Colonic mucosa (tissue), 4 donors: ENCODE results near the gene PLSCR4. TPM values are rescaled to one million over a fixed set of nuclear protein-coding genes. Genes with fewer than 3 reads are reported as not detected.

Experiments
- DNase-seq: peaks from one replicate; pipeline ENCODE4 v3.0.0-alpha.2; 2020
- H3K27ac ChIP-seq: fragments of 200-600 bp; one replicate; pipeline ENCODE4 v1.8.0; 2021
- H3K27me3 ChIP-seq: fragments of 200-600 bp; one replicate; pipeline ENCODE4 v1.8.0; 2021
- H3K36me3 ChIP-seq: fragments of 200-600 bp; one replicate; pipeline ENCODE4 v1.8.0; 2021
- H3K4me1 ChIP-seq: fragments of 200-600 bp; one replicate; pipeline ENCODE4 v1.8.0; 2021; ENCODE audit warnings: mild to moderate bottlenecking
- H3K4me3 ChIP-seq: fragments of 200-600 bp; one replicate; pipeline ENCODE4 v1.8.0; 2021
- H3K9ac ChIP-seq, 2 donors: one replicate each; pipeline ENCODE4 v1.7.0; 2013; ENCODE audit warnings: control low read depth in 2 of 2, low read depth in 2 of 2, low read length in 2 of 2
- H3K9me3 ChIP-seq: fragments of 200-600 bp; one replicate; pipeline ENCODE4 v1.8.0; 2021
- intact Hi-C: fragments of 100-400 bp; cut with DNase I; formaldehyde crosslinking; loops from one replicate; pipeline ENCODE4 v1.14.1; 2022
- total RNA-seq, 2 donors: library from RNA; stranded (reverse); fragmentation: NEBNext Ultra II Directional in 1 of 2; extraction: Animal tissue kit (Norgen Biotek cat#: 25700) in 1 of 2; gene quantifications; one replicate each; pipeline ENCODE4 v1.2.1, GENCODE V29; 2021
- TF ChIP-seq, protein P1 (sequence below): fragments of 200-600 bp; IDR thresholded peaks from one replicate; pipeline ENCODE4 v1.8.0; 2022; ENCODE audit warnings: antibody characterized with exemption, mild to moderate bottlenecking
- donor health status: healthy.
- donor health status: DM: no; HTN: no; CAD: no.
- donor health status: DM: no; HTN: no; CAD: no.

Gene PLSCR4
- total RNA-seq, 2 donors from 2014 or later, result 20.1 to 54.8 TPM

DNA sequence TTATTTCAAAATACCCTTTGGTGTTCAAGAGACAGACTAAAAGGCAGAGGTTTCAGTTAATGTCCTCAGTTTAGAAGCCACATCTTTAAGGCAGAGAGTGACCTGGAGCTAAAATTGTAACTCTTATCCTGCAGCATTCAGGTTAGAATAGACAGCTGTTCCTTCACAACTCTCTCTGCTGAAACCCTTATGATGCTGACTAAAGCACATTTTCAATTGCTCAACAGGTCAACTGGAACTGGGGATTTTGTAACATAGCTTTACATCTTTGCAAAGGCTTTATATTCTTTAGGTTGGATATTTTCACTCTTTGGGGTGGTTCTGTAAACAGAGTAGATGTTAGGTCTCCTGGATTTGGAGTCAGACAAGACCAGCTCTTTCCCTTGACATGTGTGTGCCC is 20.3 kb upstream of the PLSCR4 start:
- no peak overlapping the region for H3K4me3 ChIP-seq
- H3K27ac ChIP-seq, result no peak overlapping the region
- TF ChIP-seq, protein P1, sequence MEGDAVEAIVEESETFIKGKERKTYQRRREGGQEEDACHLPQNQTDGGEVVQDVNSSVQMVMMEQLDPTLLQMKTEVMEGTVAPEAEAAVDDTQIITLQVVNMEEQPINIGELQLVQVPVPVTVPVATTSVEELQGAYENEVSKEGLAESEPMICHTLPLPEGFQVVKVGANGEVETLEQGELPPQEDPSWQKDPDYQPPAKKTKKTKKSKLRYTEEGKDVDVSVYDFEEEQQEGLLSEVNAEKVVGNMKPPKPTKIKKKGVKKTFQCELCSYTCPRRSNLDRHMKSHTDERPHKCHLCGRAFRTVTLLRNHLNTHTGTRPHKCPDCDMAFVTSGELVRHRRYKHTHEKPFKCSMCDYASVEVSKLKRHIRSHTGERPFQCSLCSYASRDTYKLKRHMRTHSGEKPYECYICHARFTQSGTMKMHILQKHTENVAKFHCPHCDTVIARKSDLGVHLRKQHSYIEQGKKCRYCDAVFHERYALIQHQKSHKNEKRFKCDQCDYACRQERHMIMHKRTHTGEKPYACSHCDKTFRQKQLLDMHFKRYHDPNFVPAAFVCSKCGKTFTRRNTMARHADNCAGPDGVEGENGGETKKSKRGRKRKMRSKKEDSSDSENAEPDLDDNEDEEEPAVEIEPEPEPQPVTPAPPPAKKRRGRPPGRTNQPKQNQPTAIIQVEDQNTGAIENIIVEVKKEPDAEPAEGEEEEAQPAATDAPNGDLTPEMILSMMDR, result no peak
- H3K4me1 ChIP-seq, result no peaks in the 10 kb centered on the region
- H3K27me3 ChIP-seq, result no peaks in the 10 kb centered on the region
- DNase-seq, result no peak
- intact Hi-C loops, result no loop called here
- no peak overlapping the region for H3K9ac ChIP-seq
- no peaks in the 10 kb centered on the region for H3K36me3 ChIP-seq
- H3K9me3 ChIP-seq, result no peaks in the 10 kb centered on the region

DNA sequence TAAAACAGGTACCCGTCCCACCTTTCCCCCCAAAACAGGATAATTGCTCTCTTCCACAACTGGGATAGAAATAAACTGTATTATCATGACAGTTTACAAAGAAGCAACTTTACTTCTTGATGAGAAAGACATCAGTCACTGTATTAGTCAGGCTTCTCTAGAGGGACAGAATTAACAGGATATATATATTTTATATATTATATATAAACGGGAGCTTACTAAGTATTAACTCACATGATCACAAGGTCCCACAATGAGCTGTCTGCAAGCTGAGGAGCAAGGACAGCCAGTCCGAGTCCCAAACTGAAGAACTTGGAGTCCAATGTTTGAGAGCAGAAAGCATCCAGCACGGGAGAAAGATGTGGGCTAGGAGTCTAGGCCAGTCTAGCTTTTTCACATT is 18.4 kb upstream of the PLSCR4 start:
- H3K4me1 ChIP-seq, result no peaks in the 10 kb centered on the region
- no peaks in the 10 kb centered on the region for H3K27me3 ChIP-seq
- H3K9ac ChIP-seq, result no peak overlapping the region
- intact Hi-C loops, result no loop called here
- no peak for DNase-seq
- no peaks in the 10 kb centered on the region for H3K9me3 ChIP-seq
- H3K4me3 ChIP-seq, result no peak overlapping the region
- no peak overlapping the region for H3K27ac ChIP-seq
- no peaks in the 10 kb centered on the region for H3K36me3 ChIP-seq
- TF ChIP-seq, protein P1, result no peak

DNA sequence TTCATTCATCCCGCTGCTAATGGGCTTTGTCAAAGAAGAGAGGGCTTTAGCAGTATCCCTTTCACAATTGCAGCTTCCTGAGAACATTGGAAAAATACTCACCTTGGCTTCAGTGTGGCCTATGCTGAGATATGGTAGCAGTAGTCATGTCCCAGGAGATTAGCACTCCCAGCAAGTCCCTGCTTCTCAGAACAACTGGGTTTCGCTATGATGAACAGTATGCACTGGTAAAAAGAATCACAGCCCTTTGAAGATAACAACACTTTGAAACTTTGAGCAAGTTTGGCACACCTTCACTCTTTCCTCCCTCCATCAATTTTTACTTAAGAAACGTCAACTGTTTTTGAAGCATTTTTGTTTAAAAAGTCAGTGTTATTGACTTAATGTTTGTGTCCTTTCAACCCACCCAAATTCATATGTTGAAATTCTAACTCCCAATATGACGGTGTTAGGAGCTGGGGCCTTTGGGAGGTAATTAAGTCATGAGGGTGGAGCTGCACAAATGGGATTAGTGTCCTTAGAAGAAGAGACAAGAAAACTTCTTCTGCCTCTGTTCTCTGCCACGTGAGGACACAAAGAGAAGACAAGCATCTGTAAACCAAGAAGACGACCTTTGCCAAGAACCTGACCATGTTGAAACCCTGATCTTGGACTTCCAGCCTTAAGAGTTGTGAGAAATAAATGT is 17.8 kb upstream of the PLSCR4 start:
- no peaks in the 10 kb centered on the region for H3K27me3 ChIP-seq
- no peaks in the 10 kb centered on the region for H3K4me1 ChIP-seq
- DNase-seq, result no peak
- TF ChIP-seq, protein P1, result no peak
- H3K4me3 ChIP-seq, result no peak overlapping the region
- no peaks in the 10 kb centered on the region for H3K9me3 ChIP-seq
- H3K27ac ChIP-seq, result no peak overlapping the region
- H3K9ac ChIP-seq, result no peak overlapping the region
- H3K36me3 ChIP-seq, result no peaks in the 10 kb centered on the region
- intact Hi-C loops, result no loop called here

DNA sequence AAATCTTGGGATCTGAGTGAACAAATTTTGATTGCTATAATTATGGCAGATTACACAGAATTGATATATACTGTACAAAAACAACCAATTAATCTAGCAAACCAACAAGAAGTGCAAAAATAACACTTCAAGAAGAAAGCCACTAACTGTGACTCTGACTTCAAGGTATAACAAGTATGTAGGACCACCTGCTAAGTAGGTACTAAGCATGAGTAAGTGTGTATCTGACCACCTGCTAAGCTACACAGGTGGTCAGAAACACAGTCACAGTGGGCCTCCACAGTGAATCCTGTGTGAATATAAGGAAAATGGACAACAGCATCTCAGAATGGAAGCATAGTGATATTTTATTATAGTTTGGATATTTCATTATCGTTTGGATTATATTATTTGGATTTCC is 14.8 kb upstream of the PLSCR4 start:
- TF ChIP-seq, protein P1, result no peak
- no peaks in the 10 kb centered on the region for H3K9me3 ChIP-seq
- H3K27me3 ChIP-seq, result no peaks in the 10 kb centered on the region
- no peak overlapping the region for H3K27ac ChIP-seq
- no peaks in the 10 kb centered on the region for H3K36me3 ChIP-seq
- intact Hi-C loops, result no loop called here
- no peak overlapping the region for H3K4me3 ChIP-seq
- no peak overlapping the region for H3K9ac ChIP-seq
- no peaks in the 10 kb centered on the region for H3K4me1 ChIP-seq
- no peak for DNase-seq

DNA sequence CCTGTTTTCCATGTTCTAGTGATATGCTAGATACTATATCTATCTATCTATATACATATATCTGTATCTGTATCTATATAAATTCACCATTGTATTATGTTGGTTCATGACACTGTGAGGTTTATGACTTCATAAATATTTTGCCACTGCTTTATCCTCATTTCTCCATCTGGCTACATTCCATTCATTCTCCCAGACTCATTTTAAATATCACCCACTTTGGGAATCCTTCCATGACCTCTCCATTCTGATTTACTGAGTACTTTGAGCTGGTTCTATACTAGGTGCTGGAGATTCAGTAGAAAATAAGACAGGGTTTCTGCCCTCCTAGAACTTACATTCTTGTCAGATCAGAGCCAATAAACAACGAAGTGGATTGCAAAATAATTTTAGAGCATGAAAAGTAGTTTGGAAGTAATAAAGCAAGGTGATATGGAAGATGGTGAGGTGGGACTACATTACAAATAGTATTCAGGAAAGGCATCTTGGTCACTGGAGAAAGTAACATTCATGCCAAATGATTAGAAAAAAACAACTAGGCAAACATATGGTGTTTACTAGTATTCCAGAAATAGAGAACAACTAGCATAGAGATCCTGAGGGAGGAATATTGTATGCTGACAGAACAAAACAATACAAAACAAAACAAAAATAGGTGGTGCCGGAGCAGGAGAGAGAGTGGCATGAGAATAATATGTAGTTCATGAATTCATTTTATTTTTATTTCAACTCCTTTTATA is 11.6 kb upstream of the PLSCR4 start:
- Histone ChIP-seq H3K9ac (no peak overlapping the region), H3K4me1 (no peaks in the 10 kb centered on the region), H3K4me3 (no peak overlapping the region), H3K27me3 (no peaks in the 10 kb centered on the region), H3K36me3 (no peaks in the 10 kb centered on the region), H3K9me3 (no peaks in the 10 kb centered on the region), H3K27ac (no peak overlapping the region)
- no peak for DNase-seq
- intact Hi-C loops, result no loop called here
- TF ChIP-seq, protein P1, result no peak
